ENCODE data around the gene NUP88. TPM values are rescaled to one million over a fixed set of nuclear protein-coding genes. Genes with fewer than 3 reads are reported as not detected.

Gene NUP88
- total RNA-seq, 1 donor from 2014 or later: 36.7 TPM

DNA sequence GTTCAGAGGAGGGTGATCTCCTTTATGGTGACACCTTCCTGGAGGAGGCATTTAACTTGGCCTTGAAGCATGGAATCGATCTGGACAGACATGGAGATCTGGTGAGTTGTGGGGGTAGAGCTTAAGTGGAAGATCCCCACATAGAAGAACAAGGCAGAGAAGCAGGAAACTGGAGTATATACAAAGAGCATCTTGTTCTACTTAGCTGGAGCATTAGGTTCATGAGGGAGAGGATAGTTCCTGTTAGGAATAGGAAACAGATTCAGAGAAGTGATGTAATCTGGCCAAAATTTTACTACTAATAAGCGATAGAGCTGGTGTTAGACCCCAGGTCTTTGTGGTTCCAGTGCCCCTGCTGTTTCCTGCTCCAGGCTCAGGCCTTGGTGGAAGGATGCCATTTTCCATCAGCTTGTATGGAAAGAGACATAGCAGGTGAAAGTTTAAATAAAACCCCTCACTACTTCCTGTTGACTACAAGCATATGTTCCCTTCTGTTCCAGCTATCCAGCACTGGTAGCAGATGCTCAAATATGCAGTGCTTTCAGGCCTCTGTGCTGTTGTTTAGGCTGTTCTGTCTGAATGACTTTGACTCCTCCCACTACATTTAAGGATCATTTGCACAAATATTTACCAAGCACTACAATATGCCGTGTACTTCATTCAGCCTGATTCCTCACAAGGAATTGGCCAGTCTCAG lies 9.9 kb upstream of the NUP88 start:
- ATAC-seq (peak; percentile 86), DNase-seq (no peak)
- H3K9me3 ChIP-seq: no peaks in the 10 kb centered on the region
- peak overlapping the region; percentile 60 for H3K27ac ChIP-seq
- intact Hi-C loops (cut with DNase I): no loop called here
- TF ChIP-seq, protein P1, sequence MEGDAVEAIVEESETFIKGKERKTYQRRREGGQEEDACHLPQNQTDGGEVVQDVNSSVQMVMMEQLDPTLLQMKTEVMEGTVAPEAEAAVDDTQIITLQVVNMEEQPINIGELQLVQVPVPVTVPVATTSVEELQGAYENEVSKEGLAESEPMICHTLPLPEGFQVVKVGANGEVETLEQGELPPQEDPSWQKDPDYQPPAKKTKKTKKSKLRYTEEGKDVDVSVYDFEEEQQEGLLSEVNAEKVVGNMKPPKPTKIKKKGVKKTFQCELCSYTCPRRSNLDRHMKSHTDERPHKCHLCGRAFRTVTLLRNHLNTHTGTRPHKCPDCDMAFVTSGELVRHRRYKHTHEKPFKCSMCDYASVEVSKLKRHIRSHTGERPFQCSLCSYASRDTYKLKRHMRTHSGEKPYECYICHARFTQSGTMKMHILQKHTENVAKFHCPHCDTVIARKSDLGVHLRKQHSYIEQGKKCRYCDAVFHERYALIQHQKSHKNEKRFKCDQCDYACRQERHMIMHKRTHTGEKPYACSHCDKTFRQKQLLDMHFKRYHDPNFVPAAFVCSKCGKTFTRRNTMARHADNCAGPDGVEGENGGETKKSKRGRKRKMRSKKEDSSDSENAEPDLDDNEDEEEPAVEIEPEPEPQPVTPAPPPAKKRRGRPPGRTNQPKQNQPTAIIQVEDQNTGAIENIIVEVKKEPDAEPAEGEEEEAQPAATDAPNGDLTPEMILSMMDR (IDR thresholded peaks at IDR 0.05): no peak
- H3K27me3 ChIP-seq (ENCODE audit: low read depth): no peaks in the 10 kb centered on the region
- H3K4me1 ChIP-seq: peaks cover 11% of the 10 kb centered on the region
- H3K36me3 ChIP-seq: peaks cover 100% of the 10 kb centered on the region
- no peak overlapping the region for H3K4me3 ChIP-seq

DNA sequence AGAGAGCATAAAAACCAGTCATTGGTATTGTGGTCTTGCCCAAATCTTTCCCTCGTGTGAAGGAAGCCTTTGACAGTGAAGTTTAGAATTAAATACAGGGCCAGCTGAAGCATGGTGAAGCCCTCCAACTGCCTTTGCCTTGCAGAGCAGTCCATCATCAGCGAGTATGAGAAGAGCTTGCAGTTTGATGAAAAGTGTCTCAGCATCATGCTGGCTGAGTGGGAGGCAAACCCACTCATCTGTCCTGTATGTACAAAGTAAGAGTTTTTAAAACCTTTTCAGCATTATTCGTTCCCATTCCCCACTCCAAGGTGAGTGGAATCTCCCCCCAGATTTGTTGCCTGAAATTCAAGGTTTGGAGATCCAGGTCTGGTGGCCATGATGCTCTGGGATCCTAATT lies 6.4 kb upstream of the NUP88 start:
- no peak for ATAC-seq
- intact Hi-C loops (cut with DNase I): no loop called here
- no peak for DNase-seq
- Histone ChIP-seq H3K9me3 (no peaks in the 10 kb centered on the region), H3K36me3 (peaks cover 97% of the 10 kb centered on the region), H3K27ac (no peak overlapping the region), H3K4me1 (peaks cover 21% of the 10 kb centered on the region), H3K27me3 (ENCODE audit: low read depth) (no peaks in the 10 kb centered on the region), H3K4me3 (no peak overlapping the region)
- TF ChIP-seq, protein P1 (IDR thresholded peaks at IDR 0.05): no peak

DNA sequence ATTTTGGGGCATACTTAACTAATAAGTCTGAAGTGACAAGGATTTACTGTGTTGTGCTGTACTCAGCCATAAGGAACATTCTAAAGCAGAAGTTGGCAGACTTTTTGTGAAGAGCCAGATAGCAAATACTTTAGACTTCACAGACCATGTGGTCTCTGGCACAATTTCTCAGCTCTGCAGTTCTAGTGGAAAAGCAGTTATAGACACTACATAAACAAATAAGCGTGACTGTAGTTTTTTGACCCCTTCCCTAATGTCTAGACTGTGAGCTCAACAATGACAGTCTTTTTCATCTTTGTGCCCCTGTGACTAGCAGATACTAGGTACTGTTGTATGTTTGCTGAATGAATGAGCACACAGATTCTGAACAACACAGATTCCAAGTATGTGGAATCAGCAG lies 5.4 kb upstream of the NUP88 start:
- Histone ChIP-seq H3K27ac (no peak overlapping the region), H3K36me3 (peaks cover 88% of the 10 kb centered on the region), H3K27me3 (ENCODE audit: low read depth) (no peaks in the 10 kb centered on the region), H3K4me3 (no peak overlapping the region), H3K9me3 (no peaks in the 10 kb centered on the region), H3K4me1 (peaks cover 25% of the 10 kb centered on the region)
- DNase-seq (no peak), ATAC-seq (no peak)
- TF ChIP-seq, protein P1 (IDR thresholded peaks at IDR 0.05): no peak
- intact Hi-C loops (cut with DNase I): no loop called here

DNA sequence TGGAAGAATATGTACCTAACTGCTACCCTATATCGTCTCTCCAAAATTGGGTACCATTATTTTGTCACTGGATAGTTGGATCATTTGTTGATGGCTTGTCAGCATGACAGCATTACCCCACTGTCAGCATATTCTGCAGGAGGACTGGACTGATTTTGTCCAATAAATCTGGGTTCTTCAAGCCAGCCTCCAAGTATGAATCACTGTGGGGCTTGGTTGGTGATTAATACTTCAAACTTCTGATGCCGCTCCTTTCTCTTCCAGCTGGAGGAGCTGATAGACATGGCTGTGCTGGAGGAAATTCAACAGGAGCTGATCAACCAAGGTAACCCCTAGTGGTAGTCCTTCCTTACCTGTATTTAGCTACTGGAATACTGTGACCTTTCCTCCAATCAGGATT lies 3.0 kb upstream of the NUP88 start:
- DNase-seq (no peak), ATAC-seq (no peak)
- intact Hi-C loops (cut with DNase I): no loop called here
- no peak overlapping the region for H3K4me3 ChIP-seq
- no peaks in the 10 kb centered on the region for H3K27me3 ChIP-seq (ENCODE audit: low read depth)
- H3K27ac ChIP-seq: no peak overlapping the region
- peaks cover 66% of the 10 kb centered on the region for H3K36me3 ChIP-seq
- TF ChIP-seq, protein P1 (IDR thresholded peaks at IDR 0.05): no peak
- H3K9me3 ChIP-seq: no peaks in the 10 kb centered on the region
- H3K4me1 ChIP-seq: peaks cover 25% of the 10 kb centered on the region

DNA sequence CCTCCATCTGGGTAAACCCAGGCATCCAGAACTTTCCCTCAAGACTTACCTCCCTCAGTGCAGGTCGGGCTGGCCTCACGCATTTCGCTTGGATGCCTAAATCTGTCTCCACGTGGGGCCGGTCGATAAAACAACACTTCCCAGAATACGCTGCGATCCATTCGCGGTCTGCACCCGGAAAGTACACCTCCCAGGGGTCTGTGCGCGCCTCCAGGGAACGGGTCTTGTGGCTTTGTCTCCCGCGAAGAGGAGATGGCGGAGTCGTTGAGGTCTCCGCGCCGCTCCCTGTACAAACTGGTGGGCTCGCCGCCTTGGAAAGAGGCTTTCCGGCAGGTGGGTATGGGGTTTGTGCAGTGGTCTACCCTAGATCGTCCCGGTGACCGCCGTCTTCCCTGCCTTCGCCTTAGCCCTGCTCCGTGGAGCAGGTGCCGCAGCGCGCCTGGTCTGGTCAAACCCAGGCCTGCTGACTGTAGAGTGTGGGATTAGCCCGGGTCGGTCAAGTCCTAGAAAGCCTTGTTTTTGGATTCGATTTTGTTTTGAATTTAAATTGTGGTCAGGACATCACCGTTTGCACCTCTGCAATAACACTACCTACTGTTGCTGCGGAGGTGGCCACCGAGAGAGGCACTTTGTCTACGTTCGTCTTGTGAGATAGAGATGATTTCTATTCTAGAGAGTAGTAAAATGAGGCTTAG lies 644 bp upstream of the NUP88 start, which contains the start of gene RPAIN:
RPAIN (plus strand) TSS at position 224 of the 695 bp plus-strand sequence; CDS start at position 253, 29 bp downstream.
- peak within 1 kb of the TSS; percentile 94 for H3K4me3 ChIP-seq
- peak; percentile 92 for DNase-seq
- ATAC-seq: peak; percentile 93
- H3K9me3 ChIP-seq: no peaks in the 10 kb centered on the region
- intact Hi-C loops (cut with DNase I): no loop called here
- H3K4me1 ChIP-seq: peaks cover 38% of the 10 kb centered on the region
- H3K27ac ChIP-seq: peak within 1 kb of the TSS; percentile 90
- TF ChIP-seq, protein P1 (IDR thresholded peaks at IDR 0.05): no peak
- H3K36me3 ChIP-seq: peaks cover 66% of the 10 kb centered on the region
- H3K27me3 ChIP-seq (ENCODE audit: low read depth): no peaks in the 10 kb centered on the region

Measured in lower lobe of right lung (tissue), 2 donors.